Nucleus accumbens (tissue), 56 donors: ENCODE measurements around the gene INPP5B.

ENCODE experiments used
- DNase-seq, 56 donors: peaks; one replicate each; lab custom pipeline; 2025; lab: John Stamatoyannopoulos, UW

INPP5B gene

GRCh38 chr1:37879865-37880264, 67.0 kb downstream of the INPP5B start:
- DNase-seq, result no peak

- DNase-seq, result no peak
Measured at GRCh38 chr1:37878071-37878470, 68.8 kb downstream of the INPP5B start.

- DNase-seq, result no peak
Measured at GRCh38 chr1:37875833-37876232, 71.0 kb downstream of the INPP5B start.

DNA sequence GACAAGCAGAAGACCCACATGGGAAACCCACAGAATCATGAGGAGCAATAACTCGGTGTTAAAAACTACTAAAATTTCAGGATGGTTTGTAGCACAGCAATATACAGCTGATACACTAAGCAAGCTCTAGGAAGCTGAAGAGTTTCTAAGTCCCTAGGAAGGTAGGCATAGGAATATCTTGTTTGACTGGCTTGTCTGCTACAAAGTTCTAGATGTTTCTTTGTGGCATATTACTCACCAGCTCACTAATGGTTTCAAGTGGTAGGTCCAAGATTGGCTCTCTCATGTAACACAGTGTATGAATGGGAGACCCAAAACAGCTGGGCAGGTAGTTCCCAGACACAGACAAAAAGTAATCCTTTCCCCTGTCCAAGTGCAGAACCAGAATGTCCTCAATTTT, 74.2 kb downstream of the INPP5B start:
- DNase-seq, result no peak

- DNase-seq, result no peak
Measured at GRCh38 chr1:37868466-37868865, 78.4 kb downstream of the INPP5B start.

DNA sequence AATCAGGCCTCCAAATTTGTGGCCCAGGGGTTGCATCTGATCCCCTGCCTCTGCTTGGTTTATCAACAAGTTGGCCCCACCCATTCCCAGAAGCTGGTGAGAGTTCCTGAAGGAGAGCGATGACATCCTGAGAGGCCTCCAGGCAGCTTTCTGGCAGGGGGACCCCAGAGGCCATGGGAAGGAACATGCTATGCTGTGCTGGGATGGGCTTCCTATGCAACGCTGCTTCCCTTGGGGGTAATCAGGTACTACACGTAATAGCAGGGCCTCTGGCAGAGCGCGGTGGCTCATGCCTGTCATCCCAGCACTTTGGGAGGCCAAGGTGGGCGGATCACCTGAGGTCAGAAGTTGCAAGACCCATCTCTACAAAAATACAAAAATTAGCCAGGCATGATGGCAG, 79.1 kb downstream of the INPP5B start:
- DNase-seq, result no peak

DNA sequence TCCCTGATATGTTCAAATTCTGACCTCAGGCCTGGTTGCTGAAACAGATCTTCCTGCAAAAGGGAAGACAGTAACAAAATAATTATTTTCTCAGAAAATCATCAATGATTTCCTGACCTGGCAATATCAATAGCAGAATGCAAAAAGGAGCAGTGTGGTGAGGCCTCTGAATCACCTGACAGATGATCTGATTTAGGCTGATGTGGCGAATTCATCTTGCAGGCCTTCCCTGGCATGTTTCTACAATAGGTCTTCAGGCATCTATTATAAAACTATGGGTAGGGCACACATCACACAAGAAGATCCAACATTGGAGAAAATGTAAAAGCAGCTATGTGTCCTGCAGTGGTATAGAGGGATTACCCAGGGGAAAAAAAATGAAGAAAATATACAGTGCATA, 80.4 kb downstream of the INPP5B start:
- no peak for DNase-seq

DNA sequence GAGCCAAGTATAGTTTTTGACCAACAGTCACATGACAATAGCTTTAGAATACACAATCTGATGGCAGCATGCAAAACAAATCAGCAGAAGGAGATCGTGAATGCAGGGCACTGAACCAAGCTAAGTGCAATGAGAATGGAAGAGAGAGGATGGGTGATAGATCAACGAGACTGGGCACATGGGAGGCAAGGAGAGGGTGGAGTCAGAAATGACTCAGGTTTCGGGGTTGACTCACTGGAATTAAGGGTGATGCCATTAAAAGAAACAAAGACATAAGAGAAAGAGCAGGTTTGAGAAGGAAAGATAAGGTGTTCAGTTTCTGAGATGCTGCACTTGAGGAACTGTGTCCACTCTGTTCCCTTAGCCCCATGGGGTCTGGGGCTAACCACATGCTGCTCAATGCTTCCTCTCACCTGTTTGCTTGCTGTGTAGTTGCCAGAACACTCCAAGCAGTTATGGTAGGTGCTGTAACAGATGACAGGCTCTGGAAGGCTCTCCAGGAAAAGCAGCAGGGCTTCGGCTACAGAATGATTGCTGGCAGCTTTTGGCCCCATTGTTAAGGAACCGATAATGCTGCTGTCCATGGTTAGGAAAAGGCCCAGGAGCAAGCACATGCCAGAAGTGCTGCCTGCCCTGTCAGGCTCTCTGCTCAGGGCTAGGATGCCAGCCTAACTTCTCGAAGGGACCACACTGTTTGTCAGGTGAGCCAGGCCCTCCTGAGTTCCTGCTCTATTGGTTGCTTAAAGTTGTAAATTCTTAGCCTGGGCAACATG, 81.3 kb downstream of the INPP5B start:
- peak in 5 of 56 donors; percentile 1 to 20 (median 5) for DNase-seq

DNA sequence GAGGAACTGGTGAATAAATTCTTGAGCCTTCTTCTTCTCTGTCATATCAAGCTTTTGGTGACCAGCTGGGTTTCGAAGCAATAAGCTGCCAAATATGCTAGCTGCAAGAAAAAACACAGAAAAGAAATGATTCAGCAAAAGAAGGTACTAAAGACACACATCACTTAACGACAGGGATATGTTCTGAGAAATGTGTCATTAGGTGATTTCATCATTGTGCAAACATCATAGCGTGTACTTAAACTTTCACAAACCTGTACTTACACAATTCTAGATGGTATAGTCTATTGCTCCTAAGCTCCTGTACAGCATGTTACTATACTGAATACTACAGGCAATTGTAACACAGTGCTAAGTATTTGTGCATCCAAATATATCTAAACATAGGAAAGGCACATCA, 84.5 kb downstream of the INPP5B start:
- DNase-seq, result no peak

- no peak for DNase-seq
Measured at GRCh38 chr1:37861151-37861550, 85.7 kb downstream of the INPP5B start.

GRCh38 chr1:37860346-37860666, 86.5 kb downstream of the INPP5B start:
- no peak for DNase-seq

DNA sequence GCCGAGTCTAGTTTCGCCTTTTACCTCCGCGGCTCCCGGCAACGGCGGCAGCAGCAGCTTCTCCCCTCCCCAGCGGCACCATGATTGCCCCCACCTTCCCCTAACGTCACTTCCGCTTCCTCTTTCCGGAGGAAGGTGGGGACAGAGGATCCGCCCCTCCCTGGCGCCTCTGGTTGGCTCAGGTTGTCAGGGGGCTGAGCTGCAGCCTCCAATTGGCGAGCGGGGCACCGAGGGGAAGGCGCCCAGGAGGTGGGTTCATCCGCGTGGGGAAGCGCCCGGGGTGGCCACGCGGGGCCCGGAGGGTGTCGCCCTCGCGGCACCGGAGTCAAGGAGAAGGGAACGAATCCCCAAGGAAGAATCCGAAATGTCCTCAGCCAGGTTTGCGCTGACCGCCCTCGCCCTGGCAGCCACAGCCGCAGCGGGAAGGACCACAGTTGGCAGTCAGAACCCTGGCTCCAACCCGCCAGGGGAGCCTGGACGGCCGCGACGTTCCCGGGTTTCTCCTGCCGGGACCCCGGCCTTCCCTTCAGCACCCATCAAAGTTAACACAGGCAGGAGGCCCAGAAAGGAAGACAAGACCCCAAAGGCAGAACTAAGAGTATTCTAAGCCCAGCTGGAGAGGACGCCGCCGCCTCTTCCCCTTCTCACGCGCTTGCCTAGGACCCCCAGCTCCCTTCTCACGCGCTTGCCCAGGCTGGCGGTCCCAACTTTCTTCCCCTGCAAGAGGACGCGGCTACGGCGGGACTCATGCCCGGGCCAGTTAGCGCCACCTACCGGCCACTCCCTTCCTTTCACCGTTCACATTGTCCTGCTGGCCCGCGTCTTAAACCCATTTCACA, 87.1 kb downstream of the INPP5B start, which contains the start of gene MTF1:
Gene MTF1, minus strand, starts transcription at position 86 of the 839 bp plus-strand sequence. CDS start 1,934 bp downstream, outside the sequence.
- DNase-seq, result peak; percentile 70 to 98 (median 95)

DNA sequence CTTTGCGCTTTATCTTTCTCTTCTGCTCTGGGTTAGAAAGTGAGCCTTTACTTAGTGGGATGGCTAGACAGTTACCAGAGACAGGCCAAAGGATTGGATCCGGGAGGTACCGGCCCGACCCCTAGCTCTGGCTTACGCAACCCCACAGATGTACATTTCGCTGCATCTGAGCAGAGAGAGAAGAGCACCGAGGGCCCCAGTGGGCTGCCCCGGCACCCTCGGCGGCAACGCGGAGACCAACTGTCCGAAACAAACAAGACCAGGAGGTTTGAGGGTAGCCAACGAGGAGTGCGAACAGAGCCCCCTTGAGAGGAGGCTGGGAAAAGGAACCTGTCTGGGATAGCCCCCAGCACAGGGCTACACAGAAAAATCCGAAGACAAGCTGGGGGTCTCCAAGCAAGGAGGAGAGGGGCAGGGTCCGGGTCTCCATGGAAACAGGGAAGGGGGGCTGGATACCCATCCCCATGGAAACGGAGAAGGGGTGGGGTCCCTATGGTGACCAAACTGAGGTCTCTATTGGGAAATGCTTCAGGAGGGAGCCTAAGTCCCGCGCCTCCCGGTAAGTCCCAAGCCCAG, 87.8 kb downstream of the INPP5B start:
- DNase-seq, result peak in 2 of 56 donors; percentile 79 to 82

DNA sequence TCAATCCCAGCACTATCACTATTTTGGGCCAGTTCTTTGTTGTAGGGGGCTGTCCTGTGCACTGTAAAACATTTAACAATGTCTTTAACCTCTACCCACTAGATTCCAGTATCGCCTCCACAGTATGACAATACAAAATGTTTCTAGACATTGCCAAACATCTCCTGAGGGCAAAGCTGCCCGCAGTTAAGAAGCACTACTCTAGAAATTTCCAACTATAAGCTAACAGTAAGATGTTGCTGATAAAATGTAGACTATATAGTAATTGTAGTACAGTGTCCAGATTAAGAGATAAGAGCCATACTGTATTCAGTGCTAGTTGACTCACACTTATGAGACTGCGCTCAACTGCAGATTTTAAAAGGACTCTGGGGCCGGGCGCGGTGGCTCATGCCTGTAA, 92.4 kb downstream of the INPP5B start:
- no peak for DNase-seq

DNA sequence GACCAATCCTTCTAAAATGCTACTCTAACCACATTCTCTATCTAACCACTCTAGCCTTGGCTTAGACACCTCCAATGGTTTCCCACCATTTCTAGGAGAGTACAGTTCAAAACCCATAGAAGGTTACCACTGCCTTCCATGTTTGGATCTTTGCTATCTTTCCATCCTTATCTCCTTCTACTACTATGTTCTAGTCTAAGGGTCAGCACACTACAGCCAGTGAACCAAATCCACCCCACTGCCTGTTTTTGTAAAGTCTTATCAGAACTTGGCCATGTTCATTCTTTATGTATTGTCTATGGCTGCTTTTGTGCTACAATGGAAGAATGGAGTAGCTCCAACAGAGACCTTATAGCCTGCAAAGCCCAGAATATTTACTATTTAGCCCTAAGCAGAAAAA, 93.7 kb downstream of the INPP5B start:
- no peak for DNase-seq

DNA sequence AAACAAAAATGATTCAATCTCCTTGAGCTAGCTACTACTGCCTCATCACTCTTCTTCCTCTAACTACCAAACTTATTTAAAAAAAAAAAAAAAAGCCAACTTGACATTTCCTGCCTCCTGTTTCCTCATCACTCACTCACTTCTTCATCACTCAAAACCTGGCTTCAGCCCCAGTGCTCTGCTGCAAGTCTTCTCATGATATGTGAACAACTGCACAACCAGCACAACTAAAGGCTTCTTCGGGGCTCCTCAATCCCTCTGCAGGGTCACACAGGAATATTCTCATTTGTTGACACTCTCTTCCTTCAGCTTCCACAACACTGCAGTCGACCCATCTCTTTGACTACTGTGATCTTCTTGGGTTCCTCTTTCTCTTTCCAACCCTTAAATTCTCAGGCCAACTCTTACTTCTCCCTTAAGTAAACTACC, 95.1 kb downstream of the INPP5B start:
- no peak for DNase-seq

DNA sequence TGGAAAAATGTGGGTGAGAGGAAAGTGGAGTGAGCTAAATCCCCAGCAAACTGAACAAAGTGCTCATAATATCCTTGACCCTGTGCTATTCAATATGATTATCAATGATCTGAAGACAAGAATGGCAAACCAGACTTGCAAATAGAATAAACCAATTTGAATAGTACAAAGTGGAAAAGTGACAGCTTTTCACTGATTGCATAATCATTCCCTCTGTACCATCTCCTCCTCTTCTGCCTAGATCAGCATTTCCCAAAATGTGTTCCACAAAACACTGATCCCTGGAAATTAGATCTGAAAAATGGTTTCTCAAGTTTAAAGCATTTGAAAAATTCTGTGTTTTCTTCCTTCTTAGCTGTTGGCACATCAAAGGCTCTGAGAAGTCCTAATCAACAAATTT, 95.6 kb downstream of the INPP5B start:
- no peak for DNase-seq

DNA sequence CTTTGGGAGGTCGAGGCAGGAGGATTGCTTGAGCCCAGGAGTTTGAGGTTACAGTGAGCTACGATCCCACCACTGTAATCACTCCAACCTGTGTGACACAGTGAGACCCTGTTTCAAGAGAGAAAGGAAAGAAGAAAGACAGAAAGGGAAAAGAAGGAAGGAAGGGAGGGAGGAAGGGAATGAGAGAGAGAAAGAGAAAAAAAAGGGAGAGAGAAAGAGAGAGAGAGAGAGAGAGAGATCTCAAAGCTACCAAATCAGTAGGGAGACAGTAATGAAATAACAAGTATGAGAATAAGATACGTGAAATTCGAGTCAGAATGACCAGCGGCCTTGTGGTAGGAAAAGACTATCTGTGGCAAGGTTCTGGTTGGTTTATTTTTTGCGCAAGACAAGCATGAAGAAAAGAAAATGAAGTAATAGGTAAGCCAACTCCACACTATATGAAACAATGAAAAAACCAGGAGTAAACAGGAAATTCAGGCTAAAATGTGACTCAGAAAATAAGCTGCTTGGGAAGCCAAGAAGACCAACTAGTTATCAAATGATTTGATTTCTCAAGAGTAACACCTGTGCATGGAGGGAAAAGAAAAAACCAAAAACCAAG, 96.4 kb downstream of the INPP5B start:
- DNase-seq, result no peak

DNA sequence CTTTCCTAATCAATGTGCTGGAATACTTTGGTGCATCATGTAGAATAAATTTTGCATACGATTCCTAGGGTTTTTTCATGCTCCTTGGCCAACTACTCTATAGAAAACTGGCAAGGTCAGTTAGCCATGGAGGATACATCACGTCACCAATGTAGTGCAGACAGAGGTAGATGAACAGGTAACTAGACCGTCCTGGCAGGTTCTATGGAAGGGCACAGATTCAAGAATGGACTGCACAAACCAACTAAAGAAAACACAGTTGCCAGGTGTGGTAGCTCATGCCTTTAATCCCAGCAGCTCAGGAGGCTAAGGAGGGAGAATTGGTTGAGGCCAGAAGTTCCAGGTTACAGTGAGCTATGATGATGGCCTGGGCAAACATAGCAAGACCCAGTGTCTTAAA, 97.4 kb downstream of the INPP5B start:
- DNase-seq, result no peak

GRCh38 chr1:37846647-37847339, 100.1 kb downstream of the INPP5B start:
- DNase-seq, result no peak
